Left cardiac atrium (tissue), 4 donors: Measurements from ENCODE around the gene SEMA4D. TPM values are rescaled to one million over a fixed set of nuclear protein-coding genes. Genes with fewer than 3 reads are reported as not detected.
A peak's percentile ranks its signal among the peaks of the same experiment; 100 is the strongest.

Experiments used
- ATAC-seq, 2 donors: fragments of 200-7000 bp; cut with Tn5 transposase; one replicate each; pipeline ENCODE4 v1.9.1; 2020; ENCODE audit warnings: mild to moderate bottlenecking in 2 of 2, moderate library complexity in 2 of 2
- DNase-seq: peaks from one replicate; pipeline ENCODE4 v3.0.0-alpha.2; 2020
- intact Hi-C, 2 donors: fragments of 100-400 bp; cut with DNase I; formaldehyde crosslinking; loops; one replicate each; pipeline versions ENCODE4 v1.14.1 to v1.15.1; 2022 to 2023
- total RNA-seq, 2 donors: library from RNA; stranded (reverse); fragmentation: NEBNext Ultra II Directional; extraction: Animal tissue kit (Norgen Biotek cat#: 25700); gene quantifications; one replicate each; pipeline ENCODE4 v1.2.1, GENCODE V29; 2021
- donor health status: DM: no; HTN: yes; CAD: no.
- donor health status: DM: no; HTN: yes; CAD: no; lungs with severe emphysema.
- donor health status: DM: yes; HTN: yes; CAD: no.
- donor health status: Dilated cardiomyopathy.

The SEMA4D gene
- total RNA-seq, 2 donors from 2014 or later = 17.5 to 22.4 TPM

- ATAC-seq = no peak
- intact Hi-C loops = no loop called here
- DNase-seq = no peak
These were observed 111.1 kb downstream of the SEMA4D start for GRCh38 chr9:89386797-89387196.

GRCh38 chr9:89386206-89386605 lies 111.7 kb downstream of the SEMA4D start:
- intact Hi-C loops = no loop called here
- no peak for DNase-seq
- ATAC-seq = no peak

- intact Hi-C loops = no loop called here
These were observed 113.1 kb downstream of the SEMA4D start for GRCh38 chr9:89384783-89385182.

GRCh38 chr9:89383721-89384300 lies 114.1 kb downstream of the SEMA4D start:
- intact Hi-C loops = no loop called here
- DNase-seq = no peak

More at GRCh38 chr9:89384783-89385182, 113.1 kb downstream of the SEMA4D start:
- no peak for ATAC-seq
- DNase-seq = no peak

GRCh38 chr9:89383030-89383720 lies 114.7 kb downstream of the SEMA4D start:
- ATAC-seq (no peak), DNase-seq (no peak)
- intact Hi-C loops = no loop called here

More at GRCh38 chr9:89383721-89384300, 114.1 kb downstream of the SEMA4D start:
- no peak for ATAC-seq

GRCh38 chr9:89382026-89382986 lies 115.6 kb downstream of the SEMA4D start:
- no peak for DNase-seq
- ATAC-seq = no peak
- intact Hi-C loops = no loop called here

GRCh38 chr9:89381308-89381609 lies 116.7 kb downstream of the SEMA4D start:
- intact Hi-C loops = no loop called here
- no peak for DNase-seq
- ATAC-seq = no peak

- intact Hi-C loops = no loop called here
- no peak for ATAC-seq
- DNase-seq = no peak
These were observed 117.2 kb downstream of the SEMA4D start for GRCh38 chr9:89380437-89381307.

GRCh38 chr9:89379508-89380115 lies 118.3 kb downstream of the SEMA4D start:
- intact Hi-C loops = no loop called here
- no peak for ATAC-seq
- no peak for DNase-seq

- ATAC-seq = no peak
- intact Hi-C loops = no loop called here
- DNase-seq = no peak
These were observed 118.9 kb downstream of the SEMA4D start for GRCh38 chr9:89379031-89379430.

GRCh38 chr9:89378541-89378940 lies 119.4 kb downstream of the SEMA4D start:
- intact Hi-C loops = no loop called here
- ATAC-seq = no peak
- DNase-seq = no peak

GRCh38 chr9:89377411-89377810 lies 120.5 kb downstream of the SEMA4D start:
- DNase-seq = no peak
- intact Hi-C loops = no loop called here
- ATAC-seq = no peak

GRCh38 chr9:89376741-89377351 lies 121.1 kb downstream of the SEMA4D start:
- intact Hi-C loops = no loop called here
- no peak for ATAC-seq
- DNase-seq = no peak

GRCh38 chr9:89376286-89376685 lies 121.6 kb downstream of the SEMA4D start:
- intact Hi-C loops = no loop called here
- ATAC-seq = no peak
- no peak for DNase-seq

- DNase-seq (no peak), ATAC-seq (no peak)
- intact Hi-C loops = no loop called here
These were observed 122.6 kb downstream of the SEMA4D start for GRCh38 chr9:89375191-89375760.

- DNase-seq (no peak), ATAC-seq (no peak)
- intact Hi-C loops = no loop called here
These were observed 123.7 kb downstream of the SEMA4D start for GRCh38 chr9:89374176-89374575.

GRCh38 chr9:89372979-89373378 lies 124.9 kb downstream of the SEMA4D start:
- DNase-seq = no peak
- intact Hi-C loops = no loop called here
- ATAC-seq = no peak

- DNase-seq = no peak
- intact Hi-C loops = no loop called here
These were observed 125.6 kb downstream of the SEMA4D start for GRCh38 chr9:89372230-89372816.

More at GRCh38 chr9:89372230-89372816, 125.6 kb downstream of the SEMA4D start:
- peak in 1 of 2 donors; percentile 16 for ATAC-seq
